SK-N-SH (cell line): ENCODE results near the gene TMEM212. TPM values are rescaled to one million over a fixed set of nuclear protein-coding genes. Genes with fewer than 3 reads are reported as not detected.

ENCODE experiments used
- CTCF ChIA-PET: fragments of 300-600, 350-600 bp; formaldehyde crosslinking; extraction: SDS; loops from one replicate; lab custom pipeline; 2021; lab: Yijun Ruan, JAX
- POLR2A ChIA-PET: fragments of 350-600 bp; sonication (Branson Sonifier 250); formaldehyde crosslinking; extraction: SDS; loops from one replicate; lab custom pipeline; 2020; ENCODE audit warnings: antibody characterized with exemption, inconsistent platforms; lab: Yijun Ruan, JAX
- DNase-seq: peaks from one replicate; pipeline ENCODE4 v3.0.0; 2012
- H2AFZ ChIP-seq: fragments of 200-600 bp; sonication (generic); 2 replicates; pipeline ENCODE4 v1.8.1; 2016; ENCODE audit warnings: antibody characterized with exemption, mild to moderate bottlenecking, low read depth
- H3F3A ChIP-seq: fragments of 200-600 bp; sonication (generic); replicated peaks from 2 replicates; pipeline ENCODE3; 2016; ENCODE audit warnings: antibody characterized with exemption, mild to moderate bottlenecking; ENCODE audit not compliant: insufficient read depth
- H3K27ac ChIP-seq, 2 experiments: fragments of 200-500 bp in 1 of 2; fragments of 200-600 bp in 1 of 2; sonication (Bioruptor generic) in 1 of 2; sonication (generic), shearing (Covaris generic) in 1 of 2; 2 replicates each; pipeline versions ENCODE4 v1.5.1 to v1.6.1; 2014 to 2016; ENCODE audit warnings: low read depth in 2 of 2, inconsistent platforms in 1 of 2, low read length in 1 of 2, mild to moderate bottlenecking in 1 of 2, mixed read lengths in 1 of 2
- H3K27me3 ChIP-seq: fragments of 200-600 bp; sonication (generic), shearing (Covaris generic); 2 replicates; pipeline ENCODE4 v1.6.1; 2016; ENCODE audit warnings: mixed run types; ENCODE audit not compliant: insufficient read depth
- H3K36me3 ChIP-seq, 2 experiments: fragments of 200-500 bp in 1 of 2; fragments of 200-600 bp in 1 of 2; sonication (Bioruptor generic) in 1 of 2; sonication (generic) in 1 of 2; replicated peaks in 1 of 2; 2 replicates each; pipeline versions ENCODE3 to v1.5.1; 2014 to 2016; ENCODE audit warnings: low read length in 1 of 2, mild to moderate bottlenecking in 1 of 2; ENCODE audit not compliant: insufficient read depth in 2 of 2, control insufficient read depth in 1 of 2
- H3K4me1 ChIP-seq, 2 experiments: fragments of 200-500 bp in 1 of 2; fragments of 200-600 bp in 1 of 2; sonication (Bioruptor generic) in 1 of 2; sonication (generic), shearing (Covaris generic) in 1 of 2; 2 replicates each; pipeline versions ENCODE4 v1.5.1 to v1.6.1; 2014 to 2016; ENCODE audit warnings: low read depth in 1 of 2, low read length in 1 of 2, mixed run types in 1 of 2; ENCODE audit not compliant: insufficient read depth in 2 of 2, control insufficient read depth in 1 of 2
- H3K4me2 ChIP-seq: fragments of 200-600 bp; sonication (generic), shearing (Covaris generic); 2 replicates; pipeline ENCODE4 v1.6.1; 2017; ENCODE audit warnings: mixed run types
- H3K4me3 ChIP-seq, 2 experiments: fragments of 200-500 bp in 1 of 2; fragments of 200-600 bp in 1 of 2; sonication (Bioruptor generic) in 1 of 2; sonication (generic), shearing (Covaris generic) in 1 of 2; 2 replicates each; pipeline versions ENCODE4 v1.5.1 to v1.8.1; 2014 to 2016; ENCODE audit warnings: low read depth in 2 of 2, inconsistent platforms in 1 of 2, low read length in 1 of 2, mild to moderate bottlenecking in 1 of 2, mixed read lengths in 1 of 2, moderate library complexity in 1 of 2
- H3K79me2 ChIP-seq: fragments of 200-600 bp; sonication (generic); 2 replicates; pipeline ENCODE4 v1.8.1; 2017; ENCODE audit warnings: mild to moderate bottlenecking; ENCODE audit not compliant: insufficient read depth
- H3K9ac ChIP-seq: fragments of 200-600 bp; sonication (generic); 2 replicates; pipeline ENCODE4 v1.6.1; 2017; ENCODE audit warnings: mixed run types
- H3K9me2 ChIP-seq: fragments of 200-600 bp; sonication (generic); 2 replicates; pipeline ENCODE4 v1.6.1; 2017; ENCODE audit warnings: mixed run types
- H3K9me3 ChIP-seq: fragments of 200-600 bp; sonication (generic); 2 replicates; pipeline ENCODE4 v1.6.1; 2017; ENCODE audit warnings: mixed run types, mild to moderate bottlenecking, moderate library complexity
- H4K20me1 ChIP-seq: fragments of 200-600 bp; sonication (generic); 2 replicates; pipeline ENCODE4 v1.6.1; 2017; ENCODE audit warnings: mild to moderate bottlenecking, mixed run types; ENCODE audit not compliant: insufficient read depth
- CHD2 ChIP-seq: fragments of 150-350 bp; IDR thresholded peaks from 2 replicates; pipeline ENCODE4 v1.6.1; 2018; ENCODE audit warnings: low read length; ENCODE audit not compliant: partially characterized antibody
- CTCF ChIP-seq: fragments of 200-600 bp; sonication (generic); IDR thresholded peaks from 2 replicates; pipeline ENCODE4 v1.6.1; 2017; ENCODE audit warnings: antibody characterized with exemption, mild to moderate bottlenecking, moderate library complexity
- EP300 ChIP-seq, 2 experiments: IDR thresholded peaks; 2 replicates each; pipeline versions ENCODE4 v1.4.0 to v1.6.1; 2012; ENCODE audit warnings: borderline replicate concordance in 1 of 2, low read depth in 1 of 2, low read length in 1 of 2
- FOXM1 ChIP-seq: IDR thresholded peaks from 2 replicates; pipeline ENCODE4 v1.4.0; 2012; ENCODE audit warnings: low read depth, mild to moderate bottlenecking
- GATA2 ChIP-seq: sonication (generic); formaldehyde crosslinking; IDR thresholded peaks from 2 replicates; pipeline ENCODE4 v1.5.0; 2020; ENCODE audit warnings: mild to moderate bottlenecking, missing genetic modification reagents
- JUND ChIP-seq: IDR thresholded peaks from 2 replicates; pipeline ENCODE4 v1.4.0; 2012
- MAX ChIP-seq: IDR thresholded peaks from 2 replicates; pipeline ENCODE4 v1.4.0; 2012; ENCODE audit warnings: low read depth
- MEF2A ChIP-seq: IDR thresholded peaks from 2 replicates; pipeline ENCODE4 v1.4.0; 2012; ENCODE audit warnings: low read depth, borderline replicate concordance
- NFIC ChIP-seq: IDR thresholded peaks from 2 replicates; pipeline ENCODE4 v1.4.0; 2012; ENCODE audit warnings: borderline replicate concordance
- NRF1 ChIP-seq: IDR thresholded peaks from 2 replicates; pipeline ENCODE4 v1.6.1; 2012; ENCODE audit warnings: low read depth, mild to moderate bottlenecking, low read length
- PBX3 ChIP-seq: IDR thresholded peaks from 2 replicates; pipeline ENCODE4; 2012
- RAD21 ChIP-seq: IDR thresholded peaks from 2 replicates; pipeline ENCODE4 v1.6.1; 2012; ENCODE audit warnings: mild to moderate bottlenecking, low read length
- REST ChIP-seq: IDR thresholded peaks from 2 replicates; pipeline ENCODE4 v1.6.1; 2012; ENCODE audit warnings: mild to moderate bottlenecking, low read depth, low read length, moderate library complexity
- RFX5 ChIP-seq: IDR thresholded peaks from 2 replicates; pipeline ENCODE4 v1.6.1; 2012; ENCODE audit warnings: mild to moderate bottlenecking, improper control_type of control experiment, low read length
- SMC3 ChIP-seq: IDR thresholded peaks from 2 replicates; pipeline ENCODE4 v1.6.1; 2012; ENCODE audit warnings: low read depth, low read length, improper control_type of control experiment
- TAF1 ChIP-seq: IDR thresholded peaks from 2 replicates; pipeline ENCODE4 v1.6.1; 2012; ENCODE audit warnings: low read depth, mild to moderate bottlenecking, low read length, moderate library complexity, borderline replicate concordance
- TCF12 ChIP-seq: IDR thresholded peaks from 2 replicates; pipeline ENCODE4 v1.4.0; 2012
- TEAD4 ChIP-seq: IDR thresholded peaks from 2 replicates; pipeline ENCODE4 v1.4.0; 2012; ENCODE audit warnings: mild to moderate bottlenecking, borderline replicate concordance; ENCODE audit not compliant: insufficient read depth
- WGBS: methylation state at CpG from one replicate; pipeline ENCODE4 v1.1.6; 2017; ENCODE audit warnings: low lambda C conversion rate; 5-methylcytosine and 5-hydroxymethylcytosine counted together
- polyA plus RNA-seq, 3 experiments: library from polyadenylated mRNA; depleted of rRNA; stranded (reverse); fragments of >200 nt; gene quantifications; 2 replicates each; pipeline ENCODE4 v1.2.3, GENCODE V29; 2012

Gene TMEM212
- polyA plus RNA-seq, 1 of the 3 experiments (the other 2 are of a cell fraction): not detected

- H2AFZ ChIP-seq: peak overlapping the region; percentile 43; the same call in 1 of the 2 replicates
- 39% methylated on average over 6 of the region's 6 CpGs for WGBS
- no peaks in the 10 kb centered on the region for H3K27me3 ChIP-seq
- POLR2A ChIA-PET: no interaction called here
- no peaks in the 10 kb centered on the region for H3K9me2 ChIP-seq
- CTCF ChIA-PET: interaction anchor here (0.9 to 2.0 kb wide), 9 partner anchors 10 to 868 kb away, joined by 3 to 11 read pairs (median 4); partner anchors contain the start of gene PLD1
- no peak overlapping the region for H3K4me3 ChIP-seq
- no peaks in the 10 kb centered on the region for H3K79me2 ChIP-seq
- no peaks in the 10 kb centered on the region for H4K20me1 ChIP-seq
- H3K27ac ChIP-seq: peak overlapping the region in 1 of 2 experiments; percentile 27; a peak in 1 of 4 replicates
- peaks cover 9% of the 10 kb centered on the region for H3F3A ChIP-seq
- H3K36me3 ChIP-seq: no peaks in the 10 kb centered on the region
- peaks cover 5 to 8% of the 10 kb centered on the region in 2 experiments; a peak in 3 of 4 replicates for H3K4me1 ChIP-seq
- TF ChIP-seq NRF1 (no peak), TCF12 (peak; percentile 67; the same call in 1 of the 2 replicates), REST (0 out of 2 replicates have a peak, but pooled peaks have one; percentile 22), TAF1 (no peak), FOXM1 (no peak), TEAD4 (no peak), MEF2A (no peak), RFX5 (no peak), MAX (peak; percentile 65; the same call in 1 of the 2 replicates), JUND (no peak), CHD2 (no peak), CTCF (peak; percentile 67), NFIC (no peak), PBX3 (no peak), GATA2 (CRISPR knock-in tag) (no peak), SMC3 (peak; percentile 43), EP300 (IDR thresholded peaks at IDR 0.05; ENCODE audit: borderline replicate concordance in 1 of 2, low read depth in 1 of 2, low read length in 1 of 2) (no peak), RAD21 (peak; percentile 64)
- TF ChIP-seq, all 33 proteins: peak for 6
- Histone ChIP-seq H3K9me3 (no peaks in the 10 kb centered on the region), H3K4me2 (no peak overlapping the region), H3K9ac (no peak overlapping the region)
- peak; percentile 59 for DNase-seq
These were observed 13.2 kb upstream of the TMEM212 start for GRCh38 chr3:171829841-171830517.
